HG02759 (cell line): ENCODE data around the gene A4GALT.
A peak's percentile ranks its signal among the peaks of the same experiment; 100 is the strongest.
"Not testable (repeated sequence)": the region's sequence is repeated elsewhere in the genome, so short reads cannot be mapped to it uniquely, and the experiment has no call there.

Experiments used
- ATAC-seq: cut with Tn5 transposase; IDR thresholded peaks from one replicate; pipeline ENCODE4 v1.9.1; 2021; ENCODE audit warnings: mild to moderate bottlenecking, moderate library complexity; ENCODE audit not compliant: unreplicated experiment

Gene A4GALT

DNA sequence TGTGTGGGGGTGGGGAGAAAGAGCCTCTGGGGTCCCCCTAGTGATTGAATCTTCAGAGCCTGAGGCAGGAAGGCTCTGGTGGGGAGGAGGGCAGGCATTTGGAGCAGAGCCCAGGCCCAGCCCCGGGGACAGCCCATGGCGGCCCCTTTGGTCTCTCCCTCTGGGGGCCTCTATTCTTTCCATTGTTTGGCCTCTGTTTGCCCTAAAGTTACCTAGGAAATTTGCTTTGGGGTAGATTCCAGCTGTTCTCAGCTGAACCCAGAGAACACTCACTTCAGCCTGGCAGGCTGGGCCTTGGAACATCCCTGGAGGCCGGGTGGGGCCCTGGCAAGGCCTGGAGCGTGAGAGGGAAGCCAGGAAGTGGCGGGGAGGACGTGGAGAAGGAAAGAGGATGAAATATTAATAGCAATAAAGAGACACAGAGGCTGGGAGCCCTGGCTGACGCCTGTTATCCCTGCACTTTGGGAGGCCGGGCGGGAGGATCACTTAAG lies 22.9 kb upstream of the A4GALT start:
- no peak for ATAC-seq

DNA sequence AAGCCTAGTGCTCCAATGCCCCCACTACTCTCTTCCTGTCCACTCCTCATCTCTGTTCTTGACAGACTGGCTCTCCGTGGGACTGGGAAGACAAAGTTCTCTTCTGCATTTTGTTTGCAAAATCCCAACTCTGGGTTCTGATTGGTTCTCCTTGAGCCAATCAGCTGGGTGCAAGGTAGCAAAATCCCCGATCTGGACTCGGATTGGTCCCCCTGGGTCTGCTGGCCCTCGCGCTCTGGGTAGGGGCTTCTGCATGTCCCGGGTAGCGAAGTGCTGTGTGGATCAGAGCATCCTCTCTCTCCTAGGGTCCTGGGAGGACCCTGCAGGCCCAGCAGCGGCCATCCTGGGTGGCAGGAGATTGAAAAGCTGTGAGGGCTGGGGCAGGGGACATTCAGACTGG lies 22.3 kb upstream of the A4GALT start:
- ATAC-seq: no peak

DNA sequence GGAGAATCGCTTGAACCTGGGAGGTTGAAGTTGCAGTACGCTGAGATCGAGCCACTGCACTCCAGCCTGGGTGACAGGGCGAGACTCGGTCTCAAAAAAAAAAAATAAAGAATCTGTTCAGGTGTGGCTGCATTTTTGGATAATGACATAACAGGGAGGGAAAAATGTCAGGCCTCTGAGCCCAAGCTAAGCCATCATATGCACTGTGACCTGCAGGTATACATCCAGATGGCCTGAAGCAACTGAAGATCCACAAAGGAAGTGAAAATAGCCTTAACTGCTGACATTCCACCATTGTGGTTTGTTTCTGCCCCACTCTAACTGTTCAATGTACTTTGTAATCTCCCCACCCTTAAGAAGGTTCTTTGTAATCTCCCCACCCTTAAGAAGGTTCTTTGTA lies 19.6 kb upstream of the A4GALT start:
- not testable (repeated sequence) for ATAC-seq

- no peak for ATAC-seq
Observed at GRCh38 chr22:42734406-42734805, 13.7 kb upstream of the A4GALT start.

GRCh38 chr22:42733394-42733793 lies 12.7 kb upstream of the A4GALT start:
- ATAC-seq: not testable (repeated sequence)

DNA sequence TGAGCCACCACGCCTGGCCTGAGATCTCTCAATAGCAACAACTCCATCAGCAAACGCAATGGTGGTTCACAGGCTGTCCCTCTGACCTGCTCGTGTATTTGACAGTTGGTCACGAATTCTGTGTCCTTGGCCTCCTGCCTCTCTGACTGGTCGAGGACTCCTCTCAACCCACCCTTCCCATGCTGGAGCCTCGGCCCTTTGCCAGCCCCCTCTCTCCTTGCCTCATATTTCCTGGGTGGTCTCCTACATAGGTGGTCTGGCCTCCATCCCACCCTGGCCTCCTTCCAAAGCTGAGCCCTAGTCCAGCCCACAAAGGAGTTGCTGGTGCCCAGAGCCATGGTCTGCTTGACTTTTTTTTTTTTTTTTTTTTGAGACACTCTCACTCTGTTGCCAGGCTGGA lies 11.4 kb upstream of the A4GALT start:
- no peak for ATAC-seq

DNA sequence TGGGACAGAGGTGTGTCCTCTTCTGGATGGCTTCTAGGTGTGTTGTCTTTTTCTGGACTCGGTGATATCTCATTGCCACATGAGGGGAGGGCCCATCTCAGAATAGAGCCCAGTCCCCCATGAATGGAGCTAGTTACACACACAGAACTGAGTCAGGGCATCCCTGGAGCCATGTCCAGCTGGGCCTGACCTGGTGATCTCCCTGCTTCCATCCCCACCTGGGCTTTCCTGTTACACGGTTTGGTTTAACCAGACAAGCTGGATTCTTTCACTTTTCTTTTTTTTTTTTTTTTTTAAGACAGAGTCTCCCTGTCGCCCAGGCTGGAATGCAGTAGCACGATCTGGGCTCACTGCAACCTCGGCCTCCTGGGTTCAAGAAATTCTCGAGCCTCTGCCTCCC lies 6.1 kb upstream of the A4GALT start:
- ATAC-seq: no peak

- ATAC-seq: no peak
Observed at GRCh38 chr22:42725606-42726355, 5.1 kb upstream of the A4GALT start.

DNA sequence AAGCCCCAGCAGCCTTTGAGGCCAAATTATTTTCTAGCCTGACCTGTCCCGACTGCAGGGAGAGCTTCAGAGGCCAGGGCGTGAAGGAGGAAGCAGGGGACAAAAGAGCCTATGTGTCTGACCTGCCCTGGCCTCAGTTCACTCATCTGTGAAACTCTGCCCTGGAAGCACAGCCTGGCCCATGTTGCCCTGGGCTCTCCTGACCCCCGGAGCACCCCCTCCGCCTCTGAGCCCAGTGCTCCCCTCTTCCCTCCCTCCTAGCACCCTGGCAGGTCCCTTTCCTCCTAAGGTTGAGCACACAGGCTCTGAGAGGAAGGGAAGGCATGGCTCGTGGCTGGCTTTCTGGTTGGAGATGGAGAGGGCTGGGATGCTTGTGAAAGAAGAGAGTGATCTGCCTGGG lies 3.4 kb upstream of the A4GALT start:
- ATAC-seq: no peak

GRCh38 chr22:42721045-42721434 lies 370 bp upstream of the A4GALT start:
- ATAC-seq: no peak

DNA sequence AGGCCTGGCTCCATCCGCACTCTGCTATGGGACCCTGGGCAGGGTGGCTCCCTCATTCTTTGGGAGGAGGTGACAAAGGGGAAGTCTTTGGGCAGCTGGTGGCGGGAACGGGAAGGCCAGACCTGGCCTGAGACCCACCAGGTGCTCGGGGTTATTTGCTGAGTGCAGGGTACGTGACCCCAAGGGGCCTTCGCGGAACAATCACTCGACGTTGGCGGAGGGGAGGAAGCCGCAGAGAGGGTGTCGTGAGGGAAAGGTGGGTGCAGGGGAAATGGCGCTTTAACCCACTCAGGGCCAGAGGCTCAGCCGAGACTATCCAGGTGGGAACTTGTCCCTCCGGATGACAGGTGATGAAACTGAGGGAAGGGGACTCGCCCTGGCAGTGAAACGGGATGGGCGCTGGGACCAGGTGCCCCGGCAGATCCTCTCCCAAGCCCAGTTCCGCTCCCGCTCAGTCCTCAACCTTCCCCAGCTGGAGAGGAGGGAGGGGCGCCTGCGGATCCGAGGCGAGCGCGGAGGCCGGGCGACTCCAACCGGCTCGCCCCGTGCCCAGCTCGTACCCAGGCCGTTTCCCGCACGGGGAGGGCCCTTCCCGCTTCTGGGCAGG lies 911 bp downstream of the A4GALT start:
- ATAC-seq: no peak

GRCh38 chr22:42719133-42719532 lies 1.5 kb downstream of the A4GALT start:
- no peak for ATAC-seq

DNA sequence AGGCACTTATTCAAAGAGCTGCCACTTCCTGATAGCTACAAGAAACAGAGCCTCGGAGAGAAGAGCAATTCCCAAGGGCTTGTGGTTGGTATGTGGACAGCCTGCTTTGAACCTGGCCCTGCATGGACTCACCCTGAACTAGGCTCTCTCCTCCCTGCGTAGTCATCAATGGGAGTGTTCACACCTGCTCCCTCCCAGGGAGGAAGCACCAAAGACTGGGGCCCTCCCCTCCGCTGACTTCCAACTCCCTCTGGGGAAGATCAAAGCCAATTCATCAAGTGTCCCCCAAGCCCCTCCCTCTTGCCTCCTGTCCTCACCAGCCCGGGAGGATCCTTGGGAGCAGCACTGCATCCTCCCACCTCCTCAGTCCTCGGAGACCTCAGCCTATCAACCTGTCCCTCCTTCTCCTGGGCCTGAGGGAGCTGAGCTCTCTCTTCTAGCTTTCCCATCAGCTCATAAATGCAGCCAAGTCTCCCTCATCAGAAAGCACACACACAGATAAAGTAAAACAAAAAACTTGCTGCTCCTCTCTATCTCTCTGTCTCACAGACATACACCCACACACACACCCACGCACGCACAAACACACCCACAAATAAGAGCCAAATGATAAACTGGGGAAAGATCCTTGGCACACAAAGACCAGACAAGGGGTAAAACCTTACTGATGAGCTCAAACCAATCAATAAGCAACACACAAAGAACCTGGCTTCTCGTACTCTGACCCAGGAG lies 3.3 kb downstream of the A4GALT start:
- no peak for ATAC-seq

- peak; percentile 49 for ATAC-seq
Observed at GRCh38 chr22:42716649-42717127, 4.0 kb downstream of the A4GALT start.

DNA sequence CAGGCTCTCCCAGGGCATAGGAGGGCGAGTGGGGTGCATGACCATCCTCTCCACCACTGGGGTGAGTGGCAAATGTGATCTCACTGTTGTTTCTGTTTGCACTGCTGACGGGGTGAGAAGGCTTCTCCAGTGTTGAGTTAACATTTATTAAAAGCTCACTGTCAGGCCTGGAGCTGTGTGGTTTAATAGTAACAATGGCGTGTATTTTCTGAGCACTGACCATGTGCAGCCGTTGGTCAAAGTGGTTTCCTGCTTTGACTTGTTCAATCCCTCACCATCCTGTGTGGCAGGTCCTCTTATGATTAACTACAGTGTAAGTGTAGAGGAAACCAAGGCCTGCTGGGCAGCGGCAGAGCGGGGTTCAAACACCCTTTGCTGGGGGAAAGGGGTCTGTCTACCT lies 4.4 kb downstream of the A4GALT start:
- peak; percentile 41 for ATAC-seq

DNA sequence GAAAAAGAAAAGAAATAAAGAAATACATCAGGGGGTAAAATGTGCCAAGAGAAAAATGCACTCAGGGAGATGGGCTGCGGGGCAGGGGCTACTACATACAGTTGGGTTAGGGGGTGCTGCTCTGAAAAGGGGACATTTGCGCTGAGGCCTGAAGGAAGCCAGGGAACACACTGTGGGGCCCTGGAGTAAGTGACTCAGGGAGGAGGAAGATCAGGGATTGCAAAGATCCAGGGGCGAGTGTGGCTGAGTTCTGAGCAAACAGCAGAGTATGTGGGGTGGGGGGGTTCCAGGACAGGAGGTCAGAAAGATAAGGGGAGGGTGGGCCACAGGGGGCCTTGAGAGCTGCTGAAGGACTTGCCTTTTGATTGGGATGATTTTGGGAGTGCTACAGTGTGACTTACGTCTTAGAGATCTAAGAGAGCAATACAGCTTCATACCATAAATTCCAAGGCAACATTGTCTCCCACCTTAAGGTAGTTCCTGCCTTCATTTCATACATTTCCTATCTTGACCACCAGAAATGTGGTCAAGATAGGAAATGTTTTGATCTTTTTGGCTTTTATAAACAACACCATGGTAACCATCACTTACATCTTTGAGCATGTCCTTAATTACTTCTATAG lies 5.8 kb downstream of the A4GALT start:
- ATAC-seq: no peak

- ATAC-seq: no peak
Observed at GRCh38 chr22:42714308-42714707, 6.4 kb downstream of the A4GALT start.

- no peak for ATAC-seq
Observed at GRCh38 chr22:42711895-42712837, 8.5 kb downstream of the A4GALT start.

- ATAC-seq: no peak
Observed at GRCh38 chr22:42711281-42711731, 9.4 kb downstream of the A4GALT start.

DNA sequence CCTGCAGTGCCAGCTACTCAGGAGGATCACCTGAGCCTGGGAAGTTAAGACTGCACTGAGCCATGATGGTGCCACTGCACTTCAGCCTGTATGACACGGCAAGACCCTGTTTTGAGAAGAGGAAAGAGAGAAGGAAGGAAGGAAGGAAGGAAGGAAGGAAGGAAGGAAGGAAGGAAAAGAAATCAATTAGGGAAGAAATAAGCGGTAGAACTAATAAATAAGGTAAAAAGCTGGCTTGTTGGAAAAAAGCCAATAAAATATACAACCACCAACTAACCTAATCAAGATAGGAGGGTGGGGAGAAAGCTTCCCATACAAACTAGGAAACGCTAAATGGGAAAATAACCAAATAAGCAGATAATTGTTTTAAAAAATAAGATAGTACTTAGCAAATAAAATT lies 12.3 kb downstream of the A4GALT start:
- no peak for ATAC-seq
